Osteoblast (primary cell): ENCODE measurements around the gene RTF1. TPM values are rescaled to one million over a fixed set of nuclear protein-coding genes. Genes with fewer than 3 reads are reported as not detected.
A peak's percentile ranks its signal among the peaks of the same experiment; 100 is the strongest.

ENCODE experiments used
- DNase-seq: peaks from one replicate; pipeline ENCODE4 v3.0.0; 2011; ENCODE audit warnings: low spot score, mixed read lengths; ENCODE audit not compliant: insufficient read length; ENCODE audit errors: missing footprints
- H2AFZ ChIP-seq: 2 replicates; pipeline ENCODE4 v1.6.0; 2011; ENCODE audit warnings: mild to moderate bottlenecking, low read length
- H3K27ac ChIP-seq: 2 replicates; pipeline ENCODE4 v1.5.1; 2011; ENCODE audit warnings: mild to moderate bottlenecking, low read depth, low read length, moderate library complexity
- H3K27me3 ChIP-seq: 2 replicates; pipeline ENCODE4 v1.6.0; 2012; ENCODE audit warnings: mild to moderate bottlenecking, control low read depth, inconsistent platforms, low read length, moderate library complexity; ENCODE audit not compliant: insufficient read depth
- H3K36me3 ChIP-seq: 2 replicates; pipeline ENCODE4 v1.5.1; 2011; ENCODE audit warnings: mild to moderate bottlenecking, low read length, control low read depth, moderate library complexity; ENCODE audit not compliant: insufficient read depth
- H3K4me1 ChIP-seq: 2 replicates; pipeline ENCODE4 v1.5.1; 2011; ENCODE audit warnings: mild to moderate bottlenecking, low read length, control low read depth, moderate library complexity; ENCODE audit not compliant: insufficient read depth
- H3K4me2 ChIP-seq: 2 replicates; pipeline ENCODE4 v1.6.0; 2011; ENCODE audit warnings: mild to moderate bottlenecking, low read length; ENCODE audit not compliant: insufficient read depth
- H3K4me3 ChIP-seq: fragments of 200-600 bp; sonication (generic); 3 replicates; pipeline ENCODE4 v1.5.1; 2012; ENCODE audit warnings: mild to moderate bottlenecking, low read length, inconsistent platforms; ENCODE audit not compliant: insufficient read depth
- H3K79me2 ChIP-seq: 2 replicates; pipeline ENCODE4 v1.6.0; 2012; ENCODE audit warnings: mild to moderate bottlenecking, low read length, control low read depth, inconsistent platforms; ENCODE audit not compliant: insufficient read depth
- H3K9me3 ChIP-seq: 2 replicates; pipeline ENCODE4 v1.5.1; 2011; ENCODE audit warnings: low read depth, low read length, control low read depth
- H4K20me1 ChIP-seq: 2 replicates; pipeline ENCODE4 v1.6.0; 2012; ENCODE audit warnings: mild to moderate bottlenecking, low read length, control low read depth; ENCODE audit not compliant: insufficient read depth
- CTCF ChIP-seq: IDR thresholded peaks from 2 replicates; pipeline ENCODE4 v1.5.1; 2011; ENCODE audit warnings: mild to moderate bottlenecking, low read depth, low read length, moderate library complexity; ENCODE audit errors: extremely low read depth
- total RNA-seq: library from RNA; depleted of rRNA; stranded (reverse); fragments of >200 nt; gene quantifications from 2 replicates; pipeline ENCODE4 v1.2.3, GENCODE V29; 2012

Gene RTF1
- total RNA-seq, 1 donor, result 26.1 TPM

GRCh38 chr15:41501931-41502794, 85.3 kb downstream of the RTF1 start:
- H2AFZ ChIP-seq, result no peak overlapping the region
- H3K27ac ChIP-seq, result no peak overlapping the region
- peak; percentile 88 for DNase-seq
- no peaks in the 10 kb centered on the region for H3K4me1 ChIP-seq
- peak overlapping the region; percentile 23 for H3K4me2 ChIP-seq
- no peaks in the 10 kb centered on the region for H4K20me1 ChIP-seq
- H3K36me3 ChIP-seq, result no peaks in the 10 kb centered on the region
- H3K9me3 ChIP-seq, result no peaks in the 10 kb centered on the region
- no peaks in the 10 kb centered on the region for H3K79me2 ChIP-seq
- TF ChIP-seq CTCF, result no peak
- H3K4me3 ChIP-seq, result no peak overlapping the region
- peaks cover 56% of the 10 kb centered on the region for H3K27me3 ChIP-seq

- TF ChIP-seq CTCF, result no peak
- no peak overlapping the region for H3K4me2 ChIP-seq
- H3K9me3 ChIP-seq, result no peaks in the 10 kb centered on the region
- H3K27ac ChIP-seq, result no peak overlapping the region
- no peaks in the 10 kb centered on the region for H3K36me3 ChIP-seq
- peaks cover 59% of the 10 kb centered on the region for H3K27me3 ChIP-seq
- no peak overlapping the region for H3K4me3 ChIP-seq
- H3K4me1 ChIP-seq, result no peaks in the 10 kb centered on the region
- no peak overlapping the region for H2AFZ ChIP-seq
- no peaks in the 10 kb centered on the region for H3K79me2 ChIP-seq
- H4K20me1 ChIP-seq, result no peaks in the 10 kb centered on the region
- DNase-seq, result peak; percentile 68
Measured at GRCh38 chr15:41502795-41503668, 86.1 kb downstream of the RTF1 start.

- DNase-seq, result peak; percentile 80
- Histone ChIP-seq H3K9me3 (no peaks in the 10 kb centered on the region), H3K79me2 (no peaks in the 10 kb centered on the region), H3K4me3 (no peak overlapping the region), H3K36me3 (no peaks in the 10 kb centered on the region), H3K27me3 (peaks cover 54% of the 10 kb centered on the region), H2AFZ (no peak overlapping the region), H3K4me1 (no peaks in the 10 kb centered on the region), H4K20me1 (no peaks in the 10 kb centered on the region), H3K4me2 (no peak overlapping the region), H3K27ac (no peak overlapping the region)
- no peak for TF ChIP-seq CTCF
Measured at GRCh38 chr15:41503669-41504010, 86.7 kb downstream of the RTF1 start.
